ENCODE measurements around the gene SNX8. TPM values are rescaled to one million over a fixed set of nuclear protein-coding genes. Genes with fewer than 3 reads are reported as not detected.

Gene SNX8
- total RNA-seq, 2 donors from 2014 or later, result 20.0 to 23.0 TPM

- Histone ChIP-seq H3K9me3 (no peaks in the 10 kb centered on the region), H3K36me3 (peaks cover 63% of the 10 kb centered on the region), H3K4me1 (peaks cover 0 to 4% of the 10 kb centered on the region in 2 donors), H3K27me3 (no peaks in the 10 kb centered on the region), H3K4me3 (no peak overlapping the region), H3K27ac (peak overlapping the region; percentile 77 to 98)
- no peak for TF ChIP-seq CTCF (IDR thresholded peaks at IDR 0.05)
- no peak for DNase-seq (ENCODE audit: low spot score)
These were observed 98.4 kb downstream of the SNX8 start for GRCh38 chr7:2215851-2216250.

- H3K27ac ChIP-seq, result peak overlapping the region; percentile 77 to 98
- no peaks in the 10 kb centered on the region for H3K9me3 ChIP-seq
- H3K27me3 ChIP-seq, result no peaks in the 10 kb centered on the region
- H3K36me3 ChIP-seq, result peaks cover 56% of the 10 kb centered on the region
- TF ChIP-seq CTCF (IDR thresholded peaks at IDR 0.05), result no peak
- H3K4me1 ChIP-seq, result peaks cover 0 to 6% of the 10 kb centered on the region in 2 donors
- no peak overlapping the region for H3K4me3 ChIP-seq
- DNase-seq (ENCODE audit: low spot score), result no peak
These were observed 99.6 kb downstream of the SNX8 start for GRCh38 chr7:2214636-2215035.

GRCh38 chr7:2213551-2214215 lies 100.6 kb downstream of the SNX8 start:
- no peak for TF ChIP-seq CTCF (IDR thresholded peaks at IDR 0.05)
- Histone ChIP-seq H3K4me3 (no peak overlapping the region), H3K27ac (peak overlapping the region; percentile 77 to 98), H3K27me3 (no peaks in the 10 kb centered on the region), H3K4me1 (peaks cover 0 to 11% of the 10 kb centered on the region in 2 donors), H3K9me3 (no peaks in the 10 kb centered on the region), H3K36me3 (peaks cover 56% of the 10 kb centered on the region)
- peak; percentile 83 for DNase-seq (ENCODE audit: low spot score)

GRCh38 chr7:2212906-2213305 lies 101.3 kb downstream of the SNX8 start:
- no peaks in the 10 kb centered on the region for H3K27me3 ChIP-seq
- no peaks in the 10 kb centered on the region for H3K9me3 ChIP-seq
- H3K27ac ChIP-seq, result peak overlapping the region; percentile 77 to 98
- H3K36me3 ChIP-seq, result peaks cover 52% of the 10 kb centered on the region
- no peak for DNase-seq (ENCODE audit: low spot score)
- no peak overlapping the region for H3K4me3 ChIP-seq
- TF ChIP-seq CTCF (IDR thresholded peaks at IDR 0.05), result no peak
- peaks cover 0 to 11% of the 10 kb centered on the region in 2 donors for H3K4me1 ChIP-seq

GRCh38 chr7:2211926-2212325 lies 102.3 kb downstream of the SNX8 start:
- Histone ChIP-seq H3K4me1 (peaks cover 0 to 11% of the 10 kb centered on the region in 2 donors), H3K27ac (no peak overlapping the region), H3K9me3 (no peaks in the 10 kb centered on the region), H3K4me3 (no peak overlapping the region), H3K36me3 (peaks cover 48% of the 10 kb centered on the region), H3K27me3 (no peaks in the 10 kb centered on the region)
- DNase-seq (ENCODE audit: low spot score), result no peak
- TF ChIP-seq CTCF (IDR thresholded peaks at IDR 0.05), result no peak
